HG02759 (cell line): ENCODE data around the gene JUP.

ENCODE experiments used
- ATAC-seq: cut with Tn5 transposase; IDR thresholded peaks from one replicate; pipeline ENCODE4 v1.9.1; 2021; ENCODE audit warnings: mild to moderate bottlenecking, moderate library complexity; ENCODE audit not compliant: unreplicated experiment

JUP gene

GRCh38 chr17:41724476-41725050, 61.9 kb downstream of the JUP start:
- ATAC-seq, result no peak

- ATAC-seq, result no peak
These were observed 62.6 kb downstream of the JUP start for GRCh38 chr17:41723801-41724475.

GRCh38 chr17:41722231-41722630, 64.3 kb downstream of the JUP start:
- ATAC-seq, result no peak

- ATAC-seq, result no peak
These were observed 68.2 kb downstream of the JUP start for GRCh38 chr17:41718287-41718645.

GRCh38 chr17:41717408-41718286, 68.9 kb downstream of the JUP start:
- no peak for ATAC-seq

GRCh38 chr17:41711669-41712400, 74.7 kb downstream of the JUP start, which contains the start of gene GAST:
Gene GAST, plus strand, starts transcription at chr17:41712331. Its CDS starts 3,106 bp downstream, at chr17:41715437.
- ATAC-seq, result no peak

GRCh38 chr17:41710472-41711090, 75.9 kb downstream of the JUP start:
- no peak for ATAC-seq

GRCh38 chr17:41707803-41708669, 78.5 kb downstream of the JUP start:
- no peak for ATAC-seq

GRCh38 chr17:41705271-41705991, 81.1 kb downstream of the JUP start:
- no peak for ATAC-seq
